Measurements from ENCODE around the gene ADAMTS6. TPM values are rescaled to one million over a fixed set of nuclear protein-coding genes. Genes with fewer than 3 reads are reported as not detected.

ADAMTS6 gene
- total and polyA plus RNA-seq, 5 donors from 2014 or later, result 0.03 to 1.5 (median 0.14) TPM; not detected in 1

- Histone ChIP-seq H3K36me3 (ENCODE audit: control insufficient read depth, insufficient read depth, low read length) (no peaks in the 10 kb centered on the region), H3K27me3 (ENCODE audit: control insufficient read depth, insufficient read depth, low read length) (no peaks in the 10 kb centered on the region), H3K27ac (ENCODE audit: insufficient read depth, low read length, poor library complexity, severe bottlenecking) (no peak overlapping the region), H3K4me3 (ENCODE audit: low read depth, low read length) (no peak overlapping the region), H3K4me1 (ENCODE audit: control insufficient read depth, insufficient read depth, low read length, poor library complexity, severe bottlenecking) (no peaks in the 10 kb centered on the region), H3K9me3 (ENCODE audit: control insufficient read depth in 2 of 2, low read length in 2 of 2) (no peaks in the 10 kb centered on the region)
- no peaks in the 10 kb centered on the region for H3K36me3 Mint-ChIP-seq
- H3K4me3 Mint-ChIP-seq, result no peak overlapping the region
- H3K27ac Mint-ChIP-seq, result no peak overlapping the region
- DNase-seq (no peak), ATAC-seq (ENCODE audit: low read depth in 2 of 2) (no peak)
- H3K27me3 Mint-ChIP-seq, result no peaks in the 10 kb centered on the region
- H3K9me3 Mint-ChIP-seq, result peaks cover 0 to 3% (median 0%) of the 10 kb centered on the region in 7 donors
- no peaks in the 10 kb centered on the region for H3K4me1 Mint-ChIP-seq
Measured at GRCh38 chr5:65434122-65434521, 47.6 kb downstream of the ADAMTS6 start.

DNA sequence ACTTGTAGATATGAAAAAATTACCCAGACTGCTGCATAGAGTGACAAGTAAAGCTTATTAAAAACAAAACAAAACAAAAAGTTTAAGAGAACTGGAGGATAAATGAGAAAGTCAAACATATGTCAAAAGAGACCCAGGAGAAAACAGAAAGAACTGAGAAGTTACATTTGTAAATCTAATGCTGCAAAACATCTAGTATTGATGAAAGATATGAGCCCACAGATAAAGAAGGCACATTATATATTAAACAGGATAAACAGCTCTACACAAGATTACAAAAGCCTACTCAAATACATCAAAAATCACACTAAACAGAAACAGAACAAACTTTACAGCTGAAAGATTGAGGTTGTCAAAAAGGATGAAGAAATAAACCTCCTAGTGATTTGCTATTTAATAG, 55.1 kb downstream of the ADAMTS6 start:
- DNase-seq (no peak), ATAC-seq (ENCODE audit: low read depth in 2 of 2) (no peak)
- H3K4me1 Mint-ChIP-seq, result no peaks in the 10 kb centered on the region
- H3K4me3 ChIP-seq (ENCODE audit: low read depth, low read length), result no peak overlapping the region
- no peaks in the 10 kb centered on the region for H3K36me3 ChIP-seq (ENCODE audit: control insufficient read depth, insufficient read depth, low read length)
- H3K27ac ChIP-seq (ENCODE audit: insufficient read depth, low read length, poor library complexity, severe bottlenecking), result no peak overlapping the region
- H3K4me3 Mint-ChIP-seq, result no peak overlapping the region
- H3K4me1 ChIP-seq (ENCODE audit: control insufficient read depth, insufficient read depth, low read length, poor library complexity, severe bottlenecking), result no peaks in the 10 kb centered on the region
- H3K9me3 ChIP-seq (ENCODE audit: control insufficient read depth in 2 of 2, low read length in 2 of 2), result no peaks in the 10 kb centered on the region
- H3K27me3 Mint-ChIP-seq, result peaks cover 8% of the 10 kb centered on the region
- H3K36me3 Mint-ChIP-seq, result no peaks in the 10 kb centered on the region
- H3K27me3 ChIP-seq (ENCODE audit: control insufficient read depth, insufficient read depth, low read length), result no peaks in the 10 kb centered on the region
- H3K27ac Mint-ChIP-seq, result no peak overlapping the region
- peaks cover 0 to 6% (median 2%) of the 10 kb centered on the region in 7 donors for H3K9me3 Mint-ChIP-seq

DNA sequence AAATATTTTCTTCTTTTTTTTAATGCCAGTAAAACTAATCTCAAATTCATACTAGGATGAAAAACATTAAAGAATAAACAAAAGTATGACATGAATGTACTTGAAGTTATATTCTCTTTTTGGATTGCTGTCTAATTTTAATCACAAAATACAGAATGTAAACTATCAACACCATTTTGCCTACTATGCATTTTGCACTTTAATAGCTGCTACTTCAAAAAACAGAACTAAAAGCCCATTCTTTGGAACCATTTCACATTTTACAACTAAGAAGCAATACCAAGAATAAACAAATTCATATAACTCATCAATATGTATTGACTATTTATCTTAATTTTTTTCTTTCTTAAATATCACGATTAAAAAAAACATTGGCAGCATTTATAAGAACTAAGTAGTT, 58.1 kb downstream of the ADAMTS6 start:
- peaks cover 0 to 19% (median 7%) of the 10 kb centered on the region in 7 donors for H3K9me3 Mint-ChIP-seq
- ATAC-seq (ENCODE audit: low read depth in 2 of 2) (no peak), DNase-seq (no peak)
- Histone ChIP-seq H3K27me3 (ENCODE audit: control insufficient read depth, insufficient read depth, low read length) (no peaks in the 10 kb centered on the region), H3K4me1 (ENCODE audit: control insufficient read depth, insufficient read depth, low read length, poor library complexity, severe bottlenecking) (no peaks in the 10 kb centered on the region), H3K27ac (ENCODE audit: insufficient read depth, low read length, poor library complexity, severe bottlenecking) (no peak overlapping the region), H3K36me3 (ENCODE audit: control insufficient read depth, insufficient read depth, low read length) (no peaks in the 10 kb centered on the region), H3K4me3 (ENCODE audit: low read depth, low read length) (no peak overlapping the region), H3K9me3 (ENCODE audit: control insufficient read depth in 2 of 2, low read length in 2 of 2) (no peaks in the 10 kb centered on the region)
- no peak overlapping the region for H3K27ac Mint-ChIP-seq
- peaks cover 8% of the 10 kb centered on the region for H3K27me3 Mint-ChIP-seq
- no peaks in the 10 kb centered on the region for H3K36me3 Mint-ChIP-seq
- H3K4me1 Mint-ChIP-seq, result no peaks in the 10 kb centered on the region
- H3K4me3 Mint-ChIP-seq, result no peak overlapping the region

- H3K4me3 ChIP-seq (ENCODE audit: low read depth, low read length), result no peak overlapping the region
- H3K4me1 ChIP-seq (ENCODE audit: control insufficient read depth, insufficient read depth, low read length, poor library complexity, severe bottlenecking), result no peaks in the 10 kb centered on the region
- no peak overlapping the region for H3K27ac ChIP-seq (ENCODE audit: insufficient read depth, low read length, poor library complexity, severe bottlenecking)
- no peaks in the 10 kb centered on the region for H3K9me3 ChIP-seq (ENCODE audit: control insufficient read depth in 2 of 2, low read length in 2 of 2)
- H3K27ac Mint-ChIP-seq, result no peak overlapping the region
- H3K9me3 Mint-ChIP-seq, result peaks cover 0 to 36% (median 7%) of the 10 kb centered on the region in 7 donors
- H3K27me3 Mint-ChIP-seq, result peaks cover 5% of the 10 kb centered on the region
- no peak overlapping the region for H3K4me3 Mint-ChIP-seq
- ATAC-seq (ENCODE audit: low read depth in 2 of 2) (no peak), DNase-seq (no peak)
- H3K36me3 ChIP-seq (ENCODE audit: control insufficient read depth, insufficient read depth, low read length), result no peaks in the 10 kb centered on the region
- no peaks in the 10 kb centered on the region for H3K27me3 ChIP-seq (ENCODE audit: control insufficient read depth, insufficient read depth, low read length)
- H3K36me3 Mint-ChIP-seq, result no peaks in the 10 kb centered on the region
- no peaks in the 10 kb centered on the region for H3K4me1 Mint-ChIP-seq
Measured at GRCh38 chr5:65418661-65419060, 63.1 kb downstream of the ADAMTS6 start.

DNA sequence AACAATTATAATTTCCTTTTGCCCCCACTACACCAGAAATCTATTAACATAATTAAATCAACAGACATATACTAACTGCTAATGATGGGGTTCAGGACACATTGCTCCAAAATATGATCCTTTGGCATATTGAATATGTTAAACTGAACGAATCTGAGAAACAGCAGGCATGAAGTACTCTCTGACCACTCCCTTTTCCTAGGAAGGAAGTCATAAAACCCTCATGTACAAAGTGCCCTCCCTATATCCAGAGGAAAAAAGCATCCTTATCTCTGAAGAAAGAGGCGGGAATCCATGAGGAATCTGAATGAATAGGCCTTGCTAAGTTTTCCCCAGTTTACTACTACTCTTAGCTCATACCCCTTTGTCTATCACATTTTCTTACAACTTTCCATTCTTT, 67.9 kb downstream of the ADAMTS6 start:
- DNase-seq (no peak), ATAC-seq (ENCODE audit: low read depth in 2 of 2) (no peak)
- Mint-ChIP-seq H3K9me3 (peaks cover 0 to 19% (median 4%) of the 10 kb centered on the region in 7 donors), H3K27ac (no peak overlapping the region), H3K4me3 (no peak overlapping the region), H3K4me1 (no peaks in the 10 kb centered on the region), H3K27me3 (peaks cover 5% of the 10 kb centered on the region), H3K36me3 (no peaks in the 10 kb centered on the region)
- Histone ChIP-seq H3K4me3 (ENCODE audit: low read depth, low read length) (no peak overlapping the region), H3K27ac (ENCODE audit: insufficient read depth, low read length, poor library complexity, severe bottlenecking) (no peak overlapping the region), H3K4me1 (ENCODE audit: control insufficient read depth, insufficient read depth, low read length, poor library complexity, severe bottlenecking) (no peaks in the 10 kb centered on the region), H3K36me3 (ENCODE audit: control insufficient read depth, insufficient read depth, low read length) (no peaks in the 10 kb centered on the region), H3K9me3 (ENCODE audit: control insufficient read depth in 2 of 2, low read length in 2 of 2) (no peaks in the 10 kb centered on the region), H3K27me3 (ENCODE audit: control insufficient read depth, insufficient read depth, low read length) (no peaks in the 10 kb centered on the region)

DNA sequence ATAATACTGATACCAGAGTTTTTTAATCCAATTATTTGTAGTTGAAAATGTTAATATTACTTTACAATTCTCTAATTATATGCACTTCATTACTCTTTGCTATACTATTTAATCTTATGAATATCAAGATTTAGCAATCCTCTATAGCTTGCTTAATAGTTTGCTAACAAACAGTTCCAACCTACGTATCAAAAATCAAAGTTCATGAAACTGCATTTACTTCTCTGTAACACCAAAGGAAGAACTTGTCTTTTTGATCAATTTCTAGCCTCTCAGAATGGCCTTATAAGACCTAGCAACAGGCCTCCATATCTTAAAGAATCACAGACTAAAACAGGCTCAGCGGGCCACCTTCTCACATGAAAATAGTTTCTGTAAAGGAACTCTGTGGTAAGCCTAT, 68.9 kb downstream of the ADAMTS6 start:
- Histone ChIP-seq H3K27me3 (ENCODE audit: control insufficient read depth, insufficient read depth, low read length) (no peaks in the 10 kb centered on the region), H3K4me3 (ENCODE audit: low read depth, low read length) (no peak overlapping the region), H3K9me3 (ENCODE audit: control insufficient read depth in 2 of 2, low read length in 2 of 2) (no peaks in the 10 kb centered on the region), H3K4me1 (ENCODE audit: control insufficient read depth, insufficient read depth, low read length, poor library complexity, severe bottlenecking) (no peaks in the 10 kb centered on the region), H3K27ac (ENCODE audit: insufficient read depth, low read length, poor library complexity, severe bottlenecking) (no peak overlapping the region), H3K36me3 (ENCODE audit: control insufficient read depth, insufficient read depth, low read length) (no peaks in the 10 kb centered on the region)
- no peak for ATAC-seq (ENCODE audit: low read depth in 2 of 2)
- Mint-ChIP-seq H3K27me3 (peaks cover 5% of the 10 kb centered on the region), H3K9me3 (peaks cover 0 to 13% (median 4%) of the 10 kb centered on the region in 7 donors), H3K27ac (no peak overlapping the region), H3K4me3 (no peak overlapping the region), H3K36me3 (no peaks in the 10 kb centered on the region), H3K4me1 (no peaks in the 10 kb centered on the region)
- no peak for DNase-seq

DNA sequence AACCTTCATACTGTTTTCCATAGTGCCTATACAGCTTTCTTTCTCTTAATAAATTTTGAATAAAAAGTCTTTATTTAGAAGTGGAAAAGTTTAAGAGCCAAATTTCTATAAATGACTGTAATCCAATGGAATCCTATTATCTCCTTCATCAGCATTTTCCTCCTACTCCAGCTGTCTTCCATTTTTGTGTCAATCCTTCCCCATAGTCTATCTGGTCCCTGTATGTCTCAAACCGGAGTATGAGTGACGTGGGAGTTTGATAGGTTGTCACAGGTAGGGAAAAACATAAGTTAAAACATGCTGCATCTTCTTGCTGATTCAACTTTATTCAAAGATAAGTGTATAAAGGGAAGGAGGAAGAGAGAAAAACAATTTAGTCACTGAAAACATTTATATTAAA, 70.4 kb downstream of the ADAMTS6 start:
- no peak overlapping the region for H3K27ac Mint-ChIP-seq
- Histone ChIP-seq H3K27ac (ENCODE audit: insufficient read depth, low read length, poor library complexity, severe bottlenecking) (no peak overlapping the region), H3K9me3 (ENCODE audit: control insufficient read depth in 2 of 2, low read length in 2 of 2) (no peaks in the 10 kb centered on the region), H3K4me1 (ENCODE audit: control insufficient read depth, insufficient read depth, low read length, poor library complexity, severe bottlenecking) (no peaks in the 10 kb centered on the region), H3K4me3 (ENCODE audit: low read depth, low read length) (no peak overlapping the region), H3K27me3 (ENCODE audit: control insufficient read depth, insufficient read depth, low read length) (no peaks in the 10 kb centered on the region), H3K36me3 (ENCODE audit: control insufficient read depth, insufficient read depth, low read length) (no peaks in the 10 kb centered on the region)
- no peaks in the 10 kb centered on the region for H3K4me1 Mint-ChIP-seq
- ATAC-seq (ENCODE audit: low read depth in 2 of 2) (no peak), DNase-seq (no peak)
- peaks cover 5% of the 10 kb centered on the region for H3K27me3 Mint-ChIP-seq
- H3K4me3 Mint-ChIP-seq, result no peak overlapping the region
- H3K36me3 Mint-ChIP-seq, result no peaks in the 10 kb centered on the region
- peaks cover 0 to 4% (median 3%) of the 10 kb centered on the region in 7 donors for H3K9me3 Mint-ChIP-seq

DNA sequence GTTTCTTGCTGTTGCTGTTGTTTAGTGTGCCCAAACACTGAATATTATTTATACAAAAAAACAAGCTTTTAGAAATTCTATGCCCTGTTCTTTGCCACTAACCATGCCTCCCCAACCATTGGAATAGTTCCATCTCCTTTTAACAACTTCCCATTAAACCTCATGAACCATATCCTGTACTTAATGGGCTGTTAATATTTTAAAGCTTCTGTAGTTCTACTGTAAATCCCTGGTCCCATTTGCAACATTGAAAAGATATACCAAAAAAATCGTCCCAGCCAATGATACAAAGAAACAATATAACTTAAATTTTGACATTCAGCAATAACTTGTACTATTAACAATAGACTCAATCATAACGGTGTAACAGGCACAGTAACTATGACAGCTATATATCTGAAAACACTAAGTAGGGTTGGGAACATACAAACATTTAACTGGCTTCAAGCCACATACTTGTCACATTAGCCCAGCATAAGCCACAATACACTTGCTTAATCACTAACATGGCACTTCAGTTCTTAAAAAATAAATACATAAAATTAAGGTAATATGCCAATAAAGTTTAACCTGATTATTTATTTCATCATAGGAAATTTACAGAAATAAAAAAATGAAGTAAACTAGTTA, 86.1 kb downstream of the ADAMTS6 start:
- Mint-ChIP-seq H3K36me3 (no peaks in the 10 kb centered on the region), H3K9me3 (no peaks in the 10 kb centered on the region), H3K27ac (no peak overlapping the region), H3K4me3 (no peak overlapping the region), H3K4me1 (no peaks in the 10 kb centered on the region), H3K27me3 (no peaks in the 10 kb centered on the region)
- DNase-seq, result no peak
- Histone ChIP-seq H3K4me3 (ENCODE audit: low read depth, low read length) (no peak overlapping the region), H3K27me3 (ENCODE audit: control insufficient read depth, insufficient read depth, low read length) (no peaks in the 10 kb centered on the region), H3K9me3 (ENCODE audit: control insufficient read depth in 2 of 2, low read length in 2 of 2) (no peaks in the 10 kb centered on the region), H3K27ac (ENCODE audit: insufficient read depth, low read length, poor library complexity, severe bottlenecking) (no peak overlapping the region), H3K4me1 (ENCODE audit: control insufficient read depth, insufficient read depth, low read length, poor library complexity, severe bottlenecking) (no peaks in the 10 kb centered on the region), H3K36me3 (ENCODE audit: control insufficient read depth, insufficient read depth, low read length) (no peaks in the 10 kb centered on the region)
- ATAC-seq (ENCODE audit: low read depth in 2 of 2), result no peak

All from CD4-positive, CD25-positive, alpha-beta regulatory T cell (primary cell).